Measurements from ENCODE around the gene HYAL3.

HYAL3 gene, protein sequence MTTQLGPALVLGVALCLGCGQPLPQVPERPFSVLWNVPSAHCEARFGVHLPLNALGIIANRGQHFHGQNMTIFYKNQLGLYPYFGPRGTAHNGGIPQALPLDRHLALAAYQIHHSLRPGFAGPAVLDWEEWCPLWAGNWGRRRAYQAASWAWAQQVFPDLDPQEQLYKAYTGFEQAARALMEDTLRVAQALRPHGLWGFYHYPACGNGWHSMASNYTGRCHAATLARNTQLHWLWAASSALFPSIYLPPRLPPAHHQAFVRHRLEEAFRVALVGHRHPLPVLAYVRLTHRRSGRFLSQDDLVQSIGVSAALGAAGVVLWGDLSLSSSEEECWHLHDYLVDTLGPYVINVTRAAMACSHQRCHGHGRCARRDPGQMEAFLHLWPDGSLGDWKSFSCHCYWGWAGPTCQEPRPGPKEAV

DNA sequence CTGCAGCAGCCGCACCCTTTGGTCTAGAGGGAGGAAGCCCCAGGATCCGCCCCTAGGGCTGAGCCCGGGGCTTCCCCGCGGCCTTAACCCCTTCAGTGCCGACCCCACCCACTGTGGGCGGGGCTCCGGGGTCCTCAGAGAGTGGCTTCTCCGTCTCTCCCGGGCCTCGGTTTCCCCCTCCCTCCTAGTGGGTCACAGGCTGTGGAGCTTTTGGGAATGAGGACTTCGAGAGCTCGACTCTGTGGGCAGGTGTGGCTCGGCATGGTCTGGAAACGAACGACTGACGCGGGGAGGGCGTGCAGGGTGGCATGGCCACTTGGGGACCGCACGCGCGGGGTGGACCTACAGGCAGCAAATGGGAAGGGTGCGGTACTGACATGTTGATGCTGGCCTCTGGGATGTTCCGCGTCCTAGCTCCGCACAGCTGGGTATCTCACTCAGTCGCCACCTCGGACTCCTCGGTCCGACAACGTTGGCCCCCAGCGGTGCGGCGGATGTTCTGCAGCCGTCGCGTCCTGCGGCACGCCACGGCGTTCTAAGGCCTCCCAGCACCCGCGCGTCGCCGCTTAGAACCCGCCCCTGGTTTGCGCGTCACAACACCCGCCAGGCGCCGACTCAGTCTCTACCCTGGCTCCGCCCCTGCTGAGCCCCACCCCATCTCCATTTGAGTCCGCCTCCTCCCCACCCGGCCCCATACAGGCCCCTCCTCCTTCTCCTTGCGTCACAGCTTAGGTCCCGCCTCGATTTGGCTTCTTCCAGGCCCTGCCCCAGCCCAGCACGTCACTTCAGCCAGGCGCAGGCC is at the start of gene HYAL3, which contains the start of gene NAA80:
Gene HYAL3 (minus strand): TSS at position 570 of the 802 bp plus-strand sequence. CDS start 3,803 bp downstream, outside the sequence.
Gene NAA80 (minus strand): TSS at position 570 of the 802 bp plus-strand sequence. CDS start 1,942 bp downstream, outside the sequence.
- peak within 1 kb of the TSS; percentile 93 for H3K4me3 ChIP-seq (ENCODE audit: low read depth, low read length)
- peak; percentile 98 for DNase-seq (ENCODE audit: low read depth)
- TF ChIP-seq, protein P1, sequence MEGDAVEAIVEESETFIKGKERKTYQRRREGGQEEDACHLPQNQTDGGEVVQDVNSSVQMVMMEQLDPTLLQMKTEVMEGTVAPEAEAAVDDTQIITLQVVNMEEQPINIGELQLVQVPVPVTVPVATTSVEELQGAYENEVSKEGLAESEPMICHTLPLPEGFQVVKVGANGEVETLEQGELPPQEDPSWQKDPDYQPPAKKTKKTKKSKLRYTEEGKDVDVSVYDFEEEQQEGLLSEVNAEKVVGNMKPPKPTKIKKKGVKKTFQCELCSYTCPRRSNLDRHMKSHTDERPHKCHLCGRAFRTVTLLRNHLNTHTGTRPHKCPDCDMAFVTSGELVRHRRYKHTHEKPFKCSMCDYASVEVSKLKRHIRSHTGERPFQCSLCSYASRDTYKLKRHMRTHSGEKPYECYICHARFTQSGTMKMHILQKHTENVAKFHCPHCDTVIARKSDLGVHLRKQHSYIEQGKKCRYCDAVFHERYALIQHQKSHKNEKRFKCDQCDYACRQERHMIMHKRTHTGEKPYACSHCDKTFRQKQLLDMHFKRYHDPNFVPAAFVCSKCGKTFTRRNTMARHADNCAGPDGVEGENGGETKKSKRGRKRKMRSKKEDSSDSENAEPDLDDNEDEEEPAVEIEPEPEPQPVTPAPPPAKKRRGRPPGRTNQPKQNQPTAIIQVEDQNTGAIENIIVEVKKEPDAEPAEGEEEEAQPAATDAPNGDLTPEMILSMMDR (IDR thresholded peaks at IDR 0.05; ENCODE audit: control insufficient read depth, extremely low read depth, insufficient read depth) = peak; percentile 45

DNA sequence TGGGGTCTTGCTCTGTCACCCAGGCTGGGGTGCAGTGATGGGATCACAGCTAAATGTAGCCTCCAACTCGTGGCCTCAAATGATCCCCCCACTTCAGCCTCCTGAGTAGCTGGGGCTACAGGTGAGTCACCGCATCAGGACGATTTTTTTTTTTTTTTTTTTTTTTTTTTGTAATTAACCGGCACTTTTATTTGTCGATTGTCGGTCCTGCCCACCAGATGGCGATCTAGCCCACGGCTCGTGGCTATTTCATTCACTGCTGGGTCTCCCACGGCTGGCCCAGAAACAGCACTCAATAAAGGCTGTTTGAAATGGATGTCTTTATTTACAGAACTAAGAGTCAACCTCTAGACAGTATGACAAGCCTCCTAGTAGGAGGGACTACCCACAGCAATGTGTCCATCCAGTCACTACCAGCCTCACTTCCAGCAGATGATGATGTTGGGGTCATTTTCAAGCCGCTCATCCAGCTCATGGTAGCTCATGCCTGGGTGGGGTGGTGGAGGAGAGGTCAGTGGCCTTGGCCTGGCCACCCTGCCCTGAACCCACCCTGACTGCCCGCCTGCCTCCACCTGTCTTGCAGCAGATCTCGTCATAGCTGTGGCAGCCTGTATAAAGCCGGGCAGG is 48.1 kb upstream of the HYAL3 start:
- no peak overlapping the region for H3K4me3 ChIP-seq (ENCODE audit: low read depth, low read length)
- peak; percentile 61 for DNase-seq (ENCODE audit: low read depth)
- TF ChIP-seq, protein P1 (IDR thresholded peaks at IDR 0.05; ENCODE audit: control insufficient read depth, extremely low read depth, insufficient read depth) = peak; percentile 73

DNA sequence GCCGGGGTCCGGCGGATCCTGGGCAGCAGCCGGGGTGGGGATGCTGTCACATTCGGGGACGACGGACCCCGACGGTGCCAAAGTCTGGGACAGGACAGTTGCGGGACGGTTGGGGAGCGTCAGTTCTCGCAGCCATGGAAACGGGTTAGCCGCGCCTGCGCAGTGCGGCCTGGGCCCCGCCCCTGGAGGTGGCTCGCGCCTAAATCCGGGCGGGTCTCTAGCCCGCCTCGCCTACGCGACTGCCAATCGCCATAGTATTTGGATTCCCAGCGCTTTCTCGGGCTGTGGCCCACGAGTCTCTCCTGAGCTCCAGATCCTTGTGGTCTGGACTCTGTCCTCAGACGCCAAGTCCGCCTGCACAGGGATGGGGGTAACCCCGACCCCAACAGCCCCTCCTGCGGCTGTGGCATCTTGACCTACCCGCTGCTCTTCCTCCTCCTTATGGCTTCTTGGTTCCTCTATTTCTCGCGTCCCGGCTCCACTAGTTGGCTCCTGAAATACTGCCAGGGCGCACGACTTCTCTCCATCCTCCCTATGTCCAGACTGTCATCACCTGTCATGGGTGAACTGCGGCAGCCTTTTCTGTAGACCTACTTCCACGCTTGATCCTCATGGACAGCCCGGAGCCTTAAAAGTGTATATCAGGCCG is 46.5 kb upstream of the HYAL3 start, which contains the start of gene ZMYND10:
Gene ZMYND10 (minus strand): TSS at position 147 of the 649 bp plus-strand sequence. CDS start 153 bp downstream, outside the sequence.
- DNase-seq (ENCODE audit: low read depth) = no peak
- peak within 1 kb of the TSS; percentile 52 for H3K4me3 ChIP-seq (ENCODE audit: low read depth, low read length)
- TF ChIP-seq, protein P1 (IDR thresholded peaks at IDR 0.05; ENCODE audit: control insufficient read depth, extremely low read depth, insufficient read depth) = no peak

DNA sequence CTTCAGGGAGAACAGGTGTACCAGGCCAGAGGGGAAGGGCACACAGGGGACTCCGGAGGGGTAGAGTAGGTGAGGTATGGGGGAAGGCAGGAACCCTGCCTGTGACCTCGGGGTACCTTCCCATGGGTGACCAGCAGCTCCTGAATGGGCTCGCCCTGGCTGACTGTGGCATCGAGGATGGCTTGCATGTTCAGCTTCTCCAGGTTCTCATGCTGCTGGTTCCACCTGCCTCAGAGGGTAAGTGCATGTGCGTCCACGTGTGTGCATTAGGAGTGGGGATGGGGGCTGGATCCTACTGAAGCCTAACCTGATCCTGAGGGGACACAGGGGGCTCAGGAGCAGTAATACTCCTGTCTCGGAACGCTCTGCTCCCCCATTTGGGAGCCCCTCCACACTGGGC is 45.8 kb upstream of the HYAL3 start:
- TF ChIP-seq, protein P1 (IDR thresholded peaks at IDR 0.05; ENCODE audit: control insufficient read depth, extremely low read depth, insufficient read depth) = no peak
- no peak for DNase-seq (ENCODE audit: low read depth)
- H3K4me3 ChIP-seq (ENCODE audit: low read depth, low read length) = peak overlapping the region; percentile 52

DNA sequence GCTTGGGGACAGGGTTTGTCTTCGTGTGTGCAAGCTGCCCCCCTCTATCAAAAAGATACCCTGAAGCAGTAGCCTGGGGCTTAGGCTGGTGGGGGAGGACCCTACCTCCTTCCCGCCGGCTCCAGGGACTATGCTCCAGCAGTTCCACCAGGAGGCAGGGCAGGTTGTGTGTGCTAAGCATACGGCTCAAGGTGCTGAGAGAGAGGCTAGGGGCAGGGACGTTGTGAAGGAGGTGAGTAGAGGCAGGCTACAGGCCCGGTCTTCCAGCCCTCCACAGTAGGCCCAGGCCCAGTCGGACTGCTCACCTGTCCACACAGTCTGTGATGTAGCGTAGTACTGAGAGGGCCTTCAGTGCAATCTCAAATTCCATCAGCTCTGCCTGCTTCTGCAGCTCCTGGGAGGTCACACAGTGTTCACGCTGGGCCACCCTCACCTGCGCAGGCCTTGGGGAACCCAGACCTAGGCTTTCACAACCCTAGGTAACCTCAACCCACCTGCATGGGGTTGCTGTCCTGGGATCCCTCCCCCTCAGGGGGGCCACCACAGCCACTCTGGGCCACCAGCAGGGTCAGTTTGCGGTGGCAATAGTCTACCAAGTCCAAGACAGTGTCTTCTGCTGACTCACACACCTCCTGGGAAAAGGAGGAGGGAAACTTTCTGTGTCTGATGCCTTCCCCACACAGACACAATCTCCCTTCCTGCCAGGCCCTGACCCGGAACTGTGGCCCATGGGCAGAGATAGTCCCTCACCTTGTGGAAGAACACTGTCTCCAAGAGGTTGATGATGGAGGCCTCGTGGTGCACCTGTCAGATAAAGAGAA is 43.8 kb upstream of the HYAL3 start:
- no peak overlapping the region for H3K4me3 ChIP-seq (ENCODE audit: low read depth, low read length)
- TF ChIP-seq, protein P1 (IDR thresholded peaks at IDR 0.05; ENCODE audit: control insufficient read depth, extremely low read depth, insufficient read depth) = no peak
- no peak for DNase-seq (ENCODE audit: low read depth)

Measured in LNCaP clone FGC (cell line).